ENCODE data around the gene NAALADL2. TPM values are rescaled to one million over a fixed set of nuclear protein-coding genes. Genes with fewer than 3 reads are reported as not detected.

Gene NAALADL2
- total RNA-seq, 4 donors from 2014 or later = 0.36 to 9.2 (median 0.63) TPM

- Histone ChIP-seq H3K27ac (no peak overlapping the region), H3K27me3 (no peaks in the 10 kb centered on the region), H3K9me3 (no peaks in the 10 kb centered on the region), H3K36me3 (no peaks in the 10 kb centered on the region), H3K4me1 (no peaks in the 10 kb centered on the region), H3K4me3 (no peak overlapping the region)
- TF ChIP-seq, protein P1, sequence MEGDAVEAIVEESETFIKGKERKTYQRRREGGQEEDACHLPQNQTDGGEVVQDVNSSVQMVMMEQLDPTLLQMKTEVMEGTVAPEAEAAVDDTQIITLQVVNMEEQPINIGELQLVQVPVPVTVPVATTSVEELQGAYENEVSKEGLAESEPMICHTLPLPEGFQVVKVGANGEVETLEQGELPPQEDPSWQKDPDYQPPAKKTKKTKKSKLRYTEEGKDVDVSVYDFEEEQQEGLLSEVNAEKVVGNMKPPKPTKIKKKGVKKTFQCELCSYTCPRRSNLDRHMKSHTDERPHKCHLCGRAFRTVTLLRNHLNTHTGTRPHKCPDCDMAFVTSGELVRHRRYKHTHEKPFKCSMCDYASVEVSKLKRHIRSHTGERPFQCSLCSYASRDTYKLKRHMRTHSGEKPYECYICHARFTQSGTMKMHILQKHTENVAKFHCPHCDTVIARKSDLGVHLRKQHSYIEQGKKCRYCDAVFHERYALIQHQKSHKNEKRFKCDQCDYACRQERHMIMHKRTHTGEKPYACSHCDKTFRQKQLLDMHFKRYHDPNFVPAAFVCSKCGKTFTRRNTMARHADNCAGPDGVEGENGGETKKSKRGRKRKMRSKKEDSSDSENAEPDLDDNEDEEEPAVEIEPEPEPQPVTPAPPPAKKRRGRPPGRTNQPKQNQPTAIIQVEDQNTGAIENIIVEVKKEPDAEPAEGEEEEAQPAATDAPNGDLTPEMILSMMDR (IDR thresholded peaks at IDR 0.05 in 4 of 5, conservative IDR thresholded peaks at IDR 0.05 in 1 of 5) = no peak
- TF ChIP-seq POLR2A (IDR thresholded peaks at IDR 0.05) = no peak
- in situ Hi-C loops (cut with MboI; ENCODE audit: low sequenced_read_pairs in 4 of 4) = no loop called here
- intact Hi-C loops (cut with DNase I; ENCODE audit: low total_unique reads) = no loop called here
- ATAC-seq = no peak
- DNase-seq = no peak
Observed at GRCh38 chr3:175374705-175375104, 515.6 kb downstream of the NAALADL2 start.

DNA sequence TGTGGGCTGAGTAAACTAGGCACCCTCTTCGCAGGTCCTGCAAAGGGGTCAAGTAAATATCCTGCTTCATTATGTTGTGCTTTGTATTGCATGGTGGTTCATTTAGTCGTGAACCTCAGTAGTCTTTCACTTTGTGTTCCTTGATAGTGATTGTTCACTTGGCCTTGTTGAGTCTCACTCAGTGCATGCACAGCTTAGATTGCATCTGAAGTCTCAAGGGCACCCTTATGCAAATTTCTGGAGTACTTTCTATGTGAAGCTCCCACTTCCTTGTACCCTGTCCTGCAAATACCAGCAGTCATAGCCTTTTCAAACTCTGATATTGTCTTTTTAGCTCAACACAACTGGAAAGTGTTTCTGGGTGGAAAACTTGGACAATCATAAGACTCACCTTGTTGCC lies 519.2 kb downstream of the NAALADL2 start:
- DNase-seq = no peak
- TF ChIP-seq, protein P1 (IDR thresholded peaks at IDR 0.05 in 4 of 5, conservative IDR thresholded peaks at IDR 0.05 in 1 of 5) = no peak
- TF ChIP-seq POLR2A (IDR thresholded peaks at IDR 0.05) = no peak
- Histone ChIP-seq H3K36me3 (no peaks in the 10 kb centered on the region), H3K9me3 (no peaks in the 10 kb centered on the region), H3K27ac (no peak overlapping the region), H3K27me3 (no peaks in the 10 kb centered on the region), H3K4me3 (no peak overlapping the region), H3K4me1 (no peaks in the 10 kb centered on the region)
- intact Hi-C loops (cut with DNase I; ENCODE audit: low total_unique reads) = no loop called here
- ATAC-seq = no peak
- in situ Hi-C loops (cut with MboI; ENCODE audit: low sequenced_read_pairs in 4 of 4) = no loop called here

- no peak for DNase-seq
- Histone ChIP-seq H3K4me1 (no peaks in the 10 kb centered on the region), H3K27ac (no peak overlapping the region), H3K27me3 (no peaks in the 10 kb centered on the region), H3K4me3 (no peak overlapping the region), H3K36me3 (no peaks in the 10 kb centered on the region), H3K9me3 (no peaks in the 10 kb centered on the region)
- TF ChIP-seq POLR2A (IDR thresholded peaks at IDR 0.05) = no peak
- TF ChIP-seq, protein P1 (IDR thresholded peaks at IDR 0.05 in 4 of 5, conservative IDR thresholded peaks at IDR 0.05 in 1 of 5) = no peak
- intact Hi-C loops (cut with DNase I; ENCODE audit: low total_unique reads) = no loop called here
- ATAC-seq = no peak
- in situ Hi-C loops (cut with MboI; ENCODE audit: low sequenced_read_pairs in 4 of 4) = no loop called here
Observed at GRCh38 chr3:175381685-175382084, 522.6 kb downstream of the NAALADL2 start.

- Histone ChIP-seq H3K4me3 (no peak overlapping the region), H3K4me1 (no peaks in the 10 kb centered on the region), H3K27me3 (no peaks in the 10 kb centered on the region), H3K27ac (no peak overlapping the region), H3K36me3 (no peaks in the 10 kb centered on the region), H3K9me3 (no peaks in the 10 kb centered on the region)
- intact Hi-C loops (cut with DNase I; ENCODE audit: low total_unique reads) (no loop called here), in situ Hi-C loops (cut with MboI; ENCODE audit: low sequenced_read_pairs in 4 of 4) (no loop called here)
- DNase-seq (no peak), ATAC-seq (no peak)
- no peak for TF ChIP-seq POLR2A (IDR thresholded peaks at IDR 0.05)
- TF ChIP-seq, protein P1 (IDR thresholded peaks at IDR 0.05 in 4 of 5, conservative IDR thresholded peaks at IDR 0.05 in 1 of 5) = no peak
Observed at GRCh38 chr3:175383371-175383770, 524.2 kb downstream of the NAALADL2 start.

GRCh38 chr3:175383813-175384212 lies 524.7 kb downstream of the NAALADL2 start:
- H3K27me3 ChIP-seq = no peaks in the 10 kb centered on the region
- H3K9me3 ChIP-seq = no peaks in the 10 kb centered on the region
- intact Hi-C loops (cut with DNase I; ENCODE audit: low total_unique reads) (no loop called here), in situ Hi-C loops (cut with MboI; ENCODE audit: low sequenced_read_pairs in 4 of 4) (no loop called here)
- no peak for ATAC-seq
- no peak overlapping the region for H3K27ac ChIP-seq
- no peak overlapping the region for H3K4me3 ChIP-seq
- H3K4me1 ChIP-seq = no peaks in the 10 kb centered on the region
- DNase-seq = no peak
- no peak for TF ChIP-seq POLR2A (IDR thresholded peaks at IDR 0.05)
- H3K36me3 ChIP-seq = no peaks in the 10 kb centered on the region

Data from gastrocnemius medialis (tissue), 4 donors.